Measurements from ENCODE around the gene NKD1.

Gene NKD1

DNA sequence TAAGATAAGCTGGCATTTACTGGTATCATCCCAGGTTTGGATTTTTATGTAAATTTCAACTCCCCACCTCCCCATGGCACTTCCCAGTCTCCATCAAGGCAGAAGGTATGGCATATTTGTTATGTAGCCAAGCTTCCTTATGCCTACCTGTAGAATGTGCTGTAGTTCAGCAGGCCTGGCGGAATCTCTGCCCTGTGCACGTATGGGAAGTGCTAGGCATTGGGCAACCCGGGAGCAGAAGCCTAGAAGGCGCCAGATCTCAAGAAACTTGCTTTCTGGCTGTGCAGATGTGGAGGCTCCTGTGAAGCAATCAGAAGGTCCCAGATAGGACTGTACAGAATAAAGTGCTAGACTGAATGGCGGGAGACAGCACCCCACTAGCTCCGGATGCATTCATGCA is 68.2 kb downstream of the NKD1 start:
- no peak for DNase-seq

GRCh38 chr16:50616883-50617645 is 68.9 kb downstream of the NKD1 start:
- DNase-seq = no peak

GRCh38 chr16:50617646-50618184 is 69.5 kb downstream of the NKD1 start:
- no peak for DNase-seq

DNA sequence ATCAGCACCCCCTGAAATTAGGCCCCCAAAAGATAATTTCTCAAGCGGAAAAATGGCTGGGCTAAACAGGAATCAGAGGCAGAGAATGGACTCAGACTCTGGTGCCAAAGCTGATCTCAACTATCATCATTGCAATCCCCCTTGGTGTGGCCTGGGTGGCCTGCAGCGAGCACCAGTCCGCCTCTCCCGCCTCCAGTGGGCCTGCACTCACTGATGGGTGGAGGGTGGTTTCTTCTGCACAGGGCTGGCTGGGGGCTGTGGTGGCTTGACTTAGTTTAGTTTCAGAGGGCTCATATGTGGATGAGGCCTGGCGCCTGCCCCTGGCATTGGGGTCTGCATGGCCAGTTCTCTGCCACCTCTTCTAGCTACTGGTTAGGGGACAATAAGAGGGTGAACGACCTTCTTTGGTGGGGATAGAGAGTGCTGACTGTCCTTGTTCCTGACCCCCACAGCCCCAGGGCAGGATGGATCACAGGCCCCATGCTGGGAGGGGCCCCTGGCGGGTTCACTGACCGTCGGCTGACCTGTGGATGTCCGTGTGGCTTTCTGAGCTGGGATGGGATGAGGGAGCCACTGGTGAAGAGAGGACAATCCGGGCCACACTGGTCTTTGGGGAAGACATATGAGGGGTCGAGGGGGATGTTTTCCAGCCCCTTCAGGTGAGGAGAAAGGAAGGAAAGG is 70.2 kb downstream of the NKD1 start:
- no peak for DNase-seq

DNA sequence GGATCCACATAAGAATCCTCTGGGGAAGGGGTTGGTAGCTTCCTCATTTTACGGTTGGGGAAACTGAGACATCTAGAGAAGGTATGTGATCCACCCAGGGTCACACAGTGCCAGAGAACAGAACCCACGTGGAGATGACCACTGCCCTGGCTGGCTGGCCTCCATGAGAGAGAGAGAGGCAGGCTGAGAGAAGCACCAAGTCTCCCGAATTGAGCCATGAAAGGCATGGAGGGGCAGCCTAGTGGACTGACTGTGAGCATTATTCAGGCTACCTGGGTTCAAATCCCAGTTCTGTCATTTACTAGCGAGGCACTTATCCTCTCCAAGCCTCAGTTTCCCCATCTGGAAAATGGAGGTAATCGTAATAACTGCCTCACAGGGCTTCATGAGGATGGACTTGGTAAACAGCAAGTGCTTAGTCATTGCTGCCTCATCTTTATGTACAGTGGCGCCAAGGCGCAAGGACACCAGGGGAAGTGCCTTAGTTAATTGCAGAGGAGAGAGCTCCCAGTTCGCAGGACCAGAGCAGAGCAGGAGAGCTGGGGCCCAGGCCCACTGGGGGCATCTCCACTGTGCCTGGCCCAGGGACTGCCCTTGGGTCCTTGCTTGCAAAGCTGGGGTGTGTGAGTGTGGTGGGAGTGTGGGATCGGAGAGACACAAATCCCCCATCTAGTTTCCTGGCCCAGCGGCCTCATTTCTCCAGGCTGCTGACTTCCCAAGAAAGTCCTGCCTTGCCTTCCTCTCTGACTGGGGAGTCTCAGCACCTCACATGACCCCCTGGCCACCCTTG is 71.7 kb downstream of the NKD1 start:
- no peak for DNase-seq

- DNase-seq = no peak
These were observed 72.7 kb downstream of the NKD1 start for GRCh38 chr16:50620646-50621451.

- no peak for DNase-seq
These were observed 73.2 kb downstream of the NKD1 start for GRCh38 chr16:50621452-50621792.

DNA sequence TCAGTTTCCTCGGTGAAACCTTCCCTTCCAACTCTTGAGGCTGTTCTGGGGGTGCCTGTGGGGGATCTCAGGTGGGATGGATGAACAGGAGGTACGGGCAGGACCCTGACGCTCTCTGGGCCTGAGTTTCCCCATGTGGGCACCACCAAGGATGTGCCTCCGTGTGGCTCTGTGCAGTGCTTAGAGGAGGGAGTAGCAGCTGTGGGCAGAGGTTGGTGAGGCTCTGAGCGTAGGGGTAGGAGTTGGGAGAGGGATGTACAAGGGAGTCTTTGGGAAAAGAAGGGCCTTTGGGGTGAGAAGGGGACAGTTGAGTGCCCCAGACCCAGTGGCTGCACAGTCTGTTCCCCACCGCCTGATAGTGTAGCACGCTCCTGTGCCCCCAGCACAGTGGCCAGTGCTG is 73.8 kb downstream of the NKD1 start:
- no peak for DNase-seq

DNA sequence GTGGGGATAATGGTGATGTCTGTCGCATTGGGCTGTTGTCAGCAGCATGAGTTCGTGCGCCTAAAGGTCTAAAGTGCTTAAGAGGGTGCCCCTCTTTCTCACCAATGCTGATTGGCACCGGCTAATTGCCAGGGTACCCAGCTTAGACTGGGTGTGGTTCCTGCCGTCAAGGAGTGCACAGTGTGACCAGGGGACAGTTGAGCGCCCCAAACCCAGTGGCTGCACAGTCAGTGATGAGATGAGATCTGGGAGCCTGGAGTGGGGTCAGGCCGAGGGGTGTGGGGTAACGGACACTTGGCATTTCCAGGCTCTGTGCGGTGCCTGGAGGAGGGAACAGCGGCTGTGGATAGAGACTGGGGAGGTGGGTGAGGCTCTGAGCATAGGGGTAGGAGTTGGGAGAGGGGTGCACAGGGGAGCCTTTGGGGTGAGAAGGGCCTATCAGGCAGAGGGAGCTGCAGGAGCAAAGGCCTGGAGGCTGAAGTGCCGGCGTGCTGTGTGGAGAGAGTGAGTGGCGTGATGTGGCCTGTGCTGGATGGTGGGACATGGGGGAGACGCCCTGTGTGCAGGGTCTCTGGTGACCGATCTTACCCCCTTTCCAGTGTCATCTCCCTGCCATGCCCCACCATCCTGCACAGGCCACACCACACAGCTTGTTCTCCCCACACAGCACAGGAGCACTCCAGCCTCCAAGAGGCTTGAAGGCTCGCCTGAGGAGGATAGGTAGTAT is 74.6 kb downstream of the NKD1 start:
- no peak for DNase-seq

DNA sequence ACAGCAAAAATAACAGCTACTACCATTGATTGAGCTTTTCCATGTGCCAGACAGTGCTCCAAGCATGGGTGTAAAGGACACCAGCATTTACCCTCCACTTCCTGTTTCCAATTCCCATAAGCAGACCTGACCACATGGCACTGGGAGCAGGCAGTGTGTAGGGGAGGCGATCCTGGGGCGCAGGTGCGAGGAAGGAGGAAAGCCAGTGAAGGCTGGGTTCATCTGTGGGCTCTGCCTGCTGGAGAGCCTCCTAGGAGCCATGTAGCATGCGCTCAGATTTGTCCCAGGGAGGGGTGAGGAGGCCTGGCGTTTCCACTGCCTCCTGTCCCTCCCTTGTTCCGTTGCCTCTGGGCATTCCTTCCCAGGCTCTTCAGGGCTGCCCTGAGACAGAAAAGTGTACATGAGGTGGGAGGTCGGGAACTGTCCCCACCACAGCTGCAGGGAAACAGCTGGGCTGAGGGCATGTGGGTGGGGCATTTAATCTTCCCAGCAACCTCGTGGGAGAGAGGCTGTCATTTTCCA is 76.3 kb downstream of the NKD1 start:
- DNase-seq = no peak

DNA sequence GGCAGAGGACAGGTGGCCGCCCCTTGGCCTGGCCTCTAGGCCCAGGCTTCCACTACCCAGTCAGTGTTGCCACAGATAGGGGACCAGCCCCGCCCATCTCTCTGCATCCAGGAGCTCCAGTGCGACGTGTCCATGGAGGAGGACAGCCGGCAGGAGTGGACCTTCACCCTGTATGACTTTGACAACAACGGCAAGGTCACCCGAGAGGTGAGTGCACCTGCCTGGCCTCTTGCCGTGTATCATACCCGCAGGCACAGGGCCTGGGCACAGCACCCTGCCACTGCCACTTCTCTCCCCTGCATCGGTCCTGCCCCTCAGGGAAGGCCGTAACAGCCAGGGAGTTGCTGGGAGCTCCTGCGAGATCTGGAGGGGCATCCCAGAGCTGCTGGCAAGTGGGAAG is 77.2 kb downstream of the NKD1 start:
- no peak for DNase-seq

- no peak for DNase-seq
These were observed 78.7 kb downstream of the NKD1 start for GRCh38 chr16:50626868-50627267.

DNA sequence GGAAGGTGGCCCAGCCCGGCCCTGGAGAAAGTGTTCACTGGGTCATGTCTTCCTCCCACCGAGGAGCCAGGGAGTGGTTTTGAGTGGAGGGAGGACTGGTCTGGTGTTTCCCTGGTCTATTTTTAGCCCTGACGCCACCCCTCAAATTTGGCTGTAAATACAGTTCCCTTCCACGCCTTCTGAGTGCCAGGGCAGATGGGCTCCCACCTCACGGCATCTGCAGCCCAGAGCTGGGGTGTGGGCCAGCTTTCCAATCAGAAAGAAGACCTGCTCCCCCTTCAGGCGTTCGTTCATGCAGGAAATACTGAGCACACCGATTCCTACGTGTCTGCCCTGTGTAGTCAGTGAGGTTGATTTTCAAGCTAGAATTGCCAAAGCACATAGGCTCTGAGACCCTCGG is 79.2 kb downstream of the NKD1 start:
- DNase-seq = peak; percentile 46

GRCh38 chr16:50628156-50628802 is 80.1 kb downstream of the NKD1 start:
- DNase-seq = no peak

- DNase-seq = no peak
These were observed 81.1 kb downstream of the NKD1 start for GRCh38 chr16:50629334-50629733.

GRCh38 chr16:50630394-50631020 is 82.3 kb downstream of the NKD1 start:
- no peak for DNase-seq

DNA sequence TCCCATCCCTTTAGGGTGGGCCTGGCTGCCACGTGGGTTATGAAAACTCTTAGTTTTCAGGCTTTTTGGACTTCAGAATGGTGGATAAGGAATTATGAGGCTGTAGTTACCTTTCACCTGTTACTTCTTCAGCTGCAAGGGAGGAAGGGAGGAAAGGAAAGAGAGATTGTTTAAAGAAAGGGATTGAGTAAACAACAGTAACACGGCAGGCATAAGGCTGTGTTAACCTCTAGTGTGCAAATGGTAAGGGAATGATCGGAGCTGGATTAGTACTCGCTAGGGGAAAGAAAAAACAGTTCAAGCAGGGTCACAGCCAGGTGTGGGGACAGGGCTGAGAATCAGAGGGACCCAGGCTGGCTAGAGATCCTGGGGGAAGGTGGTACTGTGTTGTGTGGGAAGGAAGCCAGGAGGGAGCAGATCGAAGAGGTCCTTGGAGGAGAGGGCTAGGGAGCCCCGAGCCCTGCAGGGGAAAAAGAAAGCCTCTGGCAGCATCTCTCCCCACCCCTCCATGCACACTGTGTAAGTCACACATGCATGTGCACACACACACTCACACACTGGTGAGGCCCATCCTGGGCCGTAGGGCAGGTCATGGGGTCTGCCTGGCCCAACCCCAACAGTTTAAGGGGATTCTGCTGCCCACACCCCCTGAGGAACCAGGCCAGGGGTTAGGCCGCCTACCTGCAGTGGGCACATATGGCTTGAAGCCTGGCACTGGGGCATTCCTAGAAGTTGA is 83.2 kb downstream of the NKD1 start:
- no peak for DNase-seq

GRCh38 chr16:50631985-50632576 is 83.9 kb downstream of the NKD1 start:
- no peak for DNase-seq

GRCh38 chr16:50632927-50633800 is 85.0 kb downstream of the NKD1 start:
- DNase-seq = no peak

Measured in activated CD8-positive, alpha-beta memory T cell treated with anti-CD3 and anti-CD28 coated beads, Interleukin-2, amount 50 U/mL, for 4 hours (primary cell).